ENCODE data around the gene PRUNE2. TPM values are rescaled to one million over a fixed set of nuclear protein-coding genes. Genes with fewer than 3 reads are reported as not detected.

Gene PRUNE2
- total RNA-seq, 2 experiments from 2014 or later = 0.38 to 0.44 TPM

- CTCF ChIA-PET (ENCODE audit: unreplicated experiment) = interaction anchor here (1.1 to 1.4 kb wide), 3 partner anchors 14 to 114 kb away, joined by 3 to 5 read pairs (median 3); no protein-coding TSS in a partner anchor
- DNase-seq (ENCODE audit: low spot score) = peak; percentile 66
- Histone ChIP-seq H3K79me2 (ENCODE audit: insufficient read depth, low read depth, low read length) (no peaks in the 10 kb centered on the region), H3K4me3 (ENCODE audit: low read depth, low read length, poor library complexity, severe bottlenecking) (peak overlapping the region; percentile 36), H3K36me3 (ENCODE audit: insufficient read depth, low read length) (no peaks in the 10 kb centered on the region), H3K4me1 (ENCODE audit: insufficient read depth, low read length, poor library complexity, severe bottlenecking) (peaks cover 62% of the 10 kb centered on the region), H3K4me2 (ENCODE audit: low read length) (peak overlapping the region; percentile 45), H2AFZ (ENCODE audit: low read length) (peak overlapping the region; percentile 77), H3K9me3 (ENCODE audit: low read length) (no peaks in the 10 kb centered on the region), H4K20me1 (ENCODE audit: insufficient read depth, low read length) (no peaks in the 10 kb centered on the region), H3K9me2 (ENCODE audit: insufficient read depth, low read length) (no peaks in the 10 kb centered on the region), H3K27ac (ENCODE audit: low read depth, low read length, poor library complexity, severe bottlenecking) (peak overlapping the region; percentile 62)
- BruUV-seq (replicated peaks) = no TSS peak
- no peak for TF ChIP-seq EZH2phosphoT487 (IDR thresholded peaks at IDR 0.05; ENCODE audit: borderline replicate concordance, low read depth, low read length)
- TF ChIP-seq, protein P1, sequence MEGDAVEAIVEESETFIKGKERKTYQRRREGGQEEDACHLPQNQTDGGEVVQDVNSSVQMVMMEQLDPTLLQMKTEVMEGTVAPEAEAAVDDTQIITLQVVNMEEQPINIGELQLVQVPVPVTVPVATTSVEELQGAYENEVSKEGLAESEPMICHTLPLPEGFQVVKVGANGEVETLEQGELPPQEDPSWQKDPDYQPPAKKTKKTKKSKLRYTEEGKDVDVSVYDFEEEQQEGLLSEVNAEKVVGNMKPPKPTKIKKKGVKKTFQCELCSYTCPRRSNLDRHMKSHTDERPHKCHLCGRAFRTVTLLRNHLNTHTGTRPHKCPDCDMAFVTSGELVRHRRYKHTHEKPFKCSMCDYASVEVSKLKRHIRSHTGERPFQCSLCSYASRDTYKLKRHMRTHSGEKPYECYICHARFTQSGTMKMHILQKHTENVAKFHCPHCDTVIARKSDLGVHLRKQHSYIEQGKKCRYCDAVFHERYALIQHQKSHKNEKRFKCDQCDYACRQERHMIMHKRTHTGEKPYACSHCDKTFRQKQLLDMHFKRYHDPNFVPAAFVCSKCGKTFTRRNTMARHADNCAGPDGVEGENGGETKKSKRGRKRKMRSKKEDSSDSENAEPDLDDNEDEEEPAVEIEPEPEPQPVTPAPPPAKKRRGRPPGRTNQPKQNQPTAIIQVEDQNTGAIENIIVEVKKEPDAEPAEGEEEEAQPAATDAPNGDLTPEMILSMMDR (conservative IDR thresholded peaks at IDR 0.05; ENCODE audit: low read length) = no peak
- intact Hi-C loops (cut with micrococcal nuclease; ENCODE audit: unreplicated experiment) = no loop called here
- POLR2A ChIA-PET = interaction anchor here (0.6 to 5.3 kb wide), 22 partner anchors 11 to 978 kb away, joined by 3 to 23 read pairs (median 5); partner anchors contain the start of gene RFK
These were observed 325.7 kb downstream of the PRUNE2 start for GRCh38 chr9:76580188-76580587.

GRCh38 chr9:76576344-76576743 is 329.6 kb downstream of the PRUNE2 start:
- Histone ChIP-seq H3K79me2 (ENCODE audit: insufficient read depth, low read depth, low read length) (no peaks in the 10 kb centered on the region), H3K4me2 (ENCODE audit: low read length) (peak overlapping the region; percentile 71), H3K27ac (ENCODE audit: low read depth, low read length, poor library complexity, severe bottlenecking) (peak overlapping the region; percentile 71), H2AFZ (ENCODE audit: low read length) (peak overlapping the region; percentile 97), H3K36me3 (ENCODE audit: insufficient read depth, low read length) (no peaks in the 10 kb centered on the region), H3K9me3 (ENCODE audit: low read length) (no peaks in the 10 kb centered on the region), H3K4me3 (ENCODE audit: low read depth, low read length, poor library complexity, severe bottlenecking) (no peak overlapping the region), H3K9me2 (ENCODE audit: insufficient read depth, low read length) (no peaks in the 10 kb centered on the region), H4K20me1 (ENCODE audit: insufficient read depth, low read length) (no peaks in the 10 kb centered on the region), H3K4me1 (ENCODE audit: insufficient read depth, low read length, poor library complexity, severe bottlenecking) (peaks cover 65% of the 10 kb centered on the region)
- peak; percentile 80 for DNase-seq (ENCODE audit: low spot score)
- CTCF ChIA-PET (ENCODE audit: unreplicated experiment) = interaction anchor here (0.8 to 1.2 kb wide), 3 partner anchors 32 to 113 kb away, joined by 3 to 7 read pairs (median 3); no protein-coding TSS in a partner anchor
- BruUV-seq (replicated peaks) = no TSS peak
- TF ChIP-seq, protein P1 (conservative IDR thresholded peaks at IDR 0.05; ENCODE audit: low read length) = no peak
- TF ChIP-seq EZH2phosphoT487 (IDR thresholded peaks at IDR 0.05; ENCODE audit: borderline replicate concordance, low read depth, low read length) = no peak
- POLR2A ChIA-PET = interaction anchor here (0.7 to 5.3 kb wide), 15 partner anchors 11 to 1519 kb away, joined by 3 to 23 read pairs (median 4); no protein-coding TSS in a partner anchor
- intact Hi-C loops (cut with micrococcal nuclease; ENCODE audit: unreplicated experiment) = loop anchor here (2.0 to 5.0 kb wide), 4 partner anchors 51 to 114 kb away; no protein-coding TSS in a partner anchor

- BruUV-seq (replicated peaks) = no TSS peak
- ChIA-PET POLR2A (interaction anchor here (0.5 to 5.3 kb wide), 15 partner anchors 11 to 205 kb away, joined by 3 to 23 read pairs (median 4); no protein-coding TSS in a partner anchor), CTCF (ENCODE audit: unreplicated experiment) (interaction anchor here (0.5 to 1.2 kb wide), 4 partner anchors 33 to 113 kb away, joined by 3 to 7 read pairs (median 3); no protein-coding TSS in a partner anchor)
- H2AFZ ChIP-seq (ENCODE audit: low read length) = peak overlapping the region; percentile 97
- peak overlapping the region; percentile 71; the same call in 1 of the 2 replicates for H3K4me2 ChIP-seq (ENCODE audit: low read length)
- H3K36me3 ChIP-seq (ENCODE audit: insufficient read depth, low read length) = no peaks in the 10 kb centered on the region
- intact Hi-C loops (cut with micrococcal nuclease; ENCODE audit: unreplicated experiment) = loop anchor here (2.0 to 5.0 kb wide), 4 partner anchors 52 to 113 kb away; no protein-coding TSS in a partner anchor
- H3K4me1 ChIP-seq (ENCODE audit: insufficient read depth, low read length, poor library complexity, severe bottlenecking) = peaks cover 65% of the 10 kb centered on the region
- no peaks in the 10 kb centered on the region for H3K79me2 ChIP-seq (ENCODE audit: insufficient read depth, low read depth, low read length)
- no peak for DNase-seq (ENCODE audit: low spot score)
- no peak overlapping the region for H3K4me3 ChIP-seq (ENCODE audit: low read depth, low read length, poor library complexity, severe bottlenecking)
- H3K27ac ChIP-seq (ENCODE audit: low read depth, low read length, poor library complexity, severe bottlenecking) = peak overlapping the region; percentile 71
- no peaks in the 10 kb centered on the region for H4K20me1 ChIP-seq (ENCODE audit: insufficient read depth, low read length)
- no peak for TF ChIP-seq EZH2phosphoT487 (IDR thresholded peaks at IDR 0.05; ENCODE audit: borderline replicate concordance, low read depth, low read length)
- TF ChIP-seq, protein P1 (conservative IDR thresholded peaks at IDR 0.05; ENCODE audit: low read length) = no peak
- no peaks in the 10 kb centered on the region for H3K9me3 ChIP-seq (ENCODE audit: low read length)
- H3K9me2 ChIP-seq (ENCODE audit: insufficient read depth, low read length) = no peaks in the 10 kb centered on the region
These were observed 330.2 kb downstream of the PRUNE2 start for GRCh38 chr9:76575761-76576160.

Measured in OCI-LY7 (cell line).